Stimulated activated CD8-positive, alpha-beta memory T cell treated with anti-CD3 and anti-CD28 coated beads, Interleukin-2, amount 100 ng/mL, for 1 hour (primary cell): ENCODE data around the gene P3H2.
"Not testable (repeated sequence)": the region's sequence is repeated elsewhere in the genome, so short reads cannot be mapped to it uniquely, and the experiment has no call there.

ENCODE experiments used
- DNase-seq, 2 donors: peaks; one replicate each; pipeline ENCODE4 v3.0.0-alpha.2; 2020; ENCODE audit warnings: low read depth in 2 of 2

P3H2 gene

DNA sequence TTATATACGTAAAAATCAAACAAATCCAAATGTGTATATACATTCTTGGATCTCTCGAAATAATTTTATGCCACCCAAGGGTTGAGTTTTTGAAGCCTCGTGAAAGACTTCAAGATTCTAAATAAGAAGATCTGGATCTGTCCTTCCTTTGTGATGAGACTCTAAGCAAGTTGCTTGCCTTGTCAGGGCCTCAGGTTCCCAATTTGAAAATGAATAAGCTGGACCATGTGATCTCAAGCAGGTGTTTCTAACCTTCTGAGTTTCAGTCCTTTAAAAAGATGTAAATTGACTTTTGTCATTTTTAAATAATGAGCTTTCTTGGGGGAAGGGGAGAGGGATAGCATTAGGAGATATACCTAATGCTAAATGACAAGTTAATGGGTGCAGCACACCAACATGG is 137.1 kb downstream of the P3H2 start:
- no peak for DNase-seq

DNA sequence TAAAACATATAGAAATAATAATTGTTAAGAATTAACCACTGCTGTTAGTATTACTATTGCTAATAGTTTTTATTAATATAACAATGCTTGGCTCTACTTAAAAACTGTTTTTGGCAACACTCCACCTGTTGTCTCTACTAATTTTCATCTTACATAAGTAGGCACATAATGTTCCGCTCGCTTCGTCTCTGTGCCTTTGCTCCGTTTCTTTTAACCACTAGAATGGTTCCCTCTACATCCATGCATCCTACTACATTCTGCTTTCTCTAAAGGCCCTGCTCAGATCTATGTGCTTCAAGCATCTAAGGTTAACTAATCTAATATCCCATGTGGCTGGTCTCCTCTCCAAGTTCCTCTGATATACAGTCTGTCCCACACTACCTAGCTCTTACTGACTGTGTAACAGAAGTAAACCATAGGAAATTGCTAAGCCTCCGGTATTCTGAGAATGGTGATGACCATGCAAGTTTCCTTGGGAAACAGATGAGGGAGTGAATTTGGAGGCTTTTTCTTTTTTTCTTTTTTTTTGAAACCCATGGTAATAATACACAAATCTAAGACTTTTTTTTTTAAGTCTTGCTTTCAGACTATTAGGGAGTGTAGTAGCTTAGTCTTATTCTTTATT is 138.3 kb downstream of the P3H2 start:
- no peak for DNase-seq

DNA sequence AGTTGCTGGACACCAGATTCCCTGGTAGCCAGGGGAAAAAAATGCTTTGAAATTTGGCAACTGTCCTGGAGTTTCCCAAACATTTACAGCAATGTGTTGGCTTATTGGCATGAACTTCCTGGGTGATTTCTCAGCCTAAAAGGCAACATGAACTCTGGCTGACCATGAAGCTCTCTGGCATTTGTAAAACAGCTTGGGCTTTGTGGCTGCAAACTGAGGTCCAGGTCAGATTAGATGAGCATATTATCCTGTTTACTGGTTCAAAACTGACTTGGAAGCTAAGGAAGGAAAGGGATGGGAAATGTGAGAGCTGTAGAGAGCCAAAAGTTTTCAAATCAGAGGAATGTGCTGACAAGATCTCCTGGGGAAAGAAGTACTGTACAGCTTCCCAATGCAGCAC is 139.0 kb downstream of the P3H2 start:
- no peak for DNase-seq

- DNase-seq: no peak
These were observed 141.9 kb downstream of the P3H2 start for GRCh38 chr3:189978753-189979152.

GRCh38 chr3:189977174-189977573 is 143.5 kb downstream of the P3H2 start:
- DNase-seq: no peak

GRCh38 chr3:189975391-189975990 is 145.2 kb downstream of the P3H2 start:
- no peak for DNase-seq

- no peak for DNase-seq
These were observed 146.3 kb downstream of the P3H2 start for GRCh38 chr3:189974359-189974758.

- DNase-seq: no peak
These were observed 153.3 kb downstream of the P3H2 start for GRCh38 chr3:189967254-189967865.

GRCh38 chr3:189966843-189967242 is 153.9 kb downstream of the P3H2 start:
- DNase-seq: no peak

- DNase-seq: no peak
These were observed 155.9 kb downstream of the P3H2 start for GRCh38 chr3:189964623-189965332.

DNA sequence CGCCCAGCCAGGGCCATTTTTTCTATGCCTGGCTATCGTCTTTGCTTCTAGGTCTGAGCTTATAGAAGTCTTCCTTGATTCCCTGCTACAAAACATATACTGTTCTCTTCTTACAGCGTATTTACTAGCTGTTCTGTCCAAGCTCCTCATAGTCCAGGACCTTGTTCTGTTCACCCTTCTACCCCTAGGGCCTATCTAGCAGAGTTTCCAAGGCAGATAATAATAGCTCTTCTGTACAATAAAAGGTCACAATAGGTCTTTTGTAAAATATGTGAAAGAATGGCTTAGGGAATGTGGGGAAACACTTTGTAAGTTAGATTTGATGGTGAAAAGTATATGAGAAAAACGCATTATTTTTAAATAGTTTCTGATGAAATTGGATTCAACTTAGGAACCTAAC is 158.2 kb downstream of the P3H2 start:
- no peak for DNase-seq

GRCh38 chr3:189961522-189962161 is 159.1 kb downstream of the P3H2 start:
- DNase-seq: peak; percentile 28 to 35

DNA sequence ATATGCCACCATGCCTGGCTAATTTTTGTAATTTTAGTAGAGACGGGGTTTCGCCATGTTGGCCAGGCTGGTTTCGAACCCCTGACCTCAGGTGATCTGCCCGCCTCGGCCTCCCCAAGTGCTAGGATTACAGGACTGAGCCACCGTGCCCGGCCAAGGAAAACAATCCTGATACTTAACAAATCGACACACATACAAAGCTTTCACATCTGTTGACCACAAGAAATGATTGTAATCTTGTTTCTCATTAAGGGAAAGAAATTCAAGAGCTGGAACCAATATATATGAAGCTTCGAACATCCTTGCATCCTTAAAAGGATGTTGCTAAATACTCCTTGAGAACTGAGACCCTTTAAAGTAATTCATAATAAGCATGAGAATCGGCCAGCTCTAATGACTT is 159.6 kb downstream of the P3H2 start:
- not testable (repeated sequence) for DNase-seq

- no peak for DNase-seq
These were observed 165.7 kb downstream of the P3H2 start for GRCh38 chr3:189954733-189955665.

- DNase-seq: no peak
These were observed 167.1 kb downstream of the P3H2 start for GRCh38 chr3:189953551-189953950.

GRCh38 chr3:189952272-189952671 is 168.4 kb downstream of the P3H2 start:
- DNase-seq: no peak

DNA sequence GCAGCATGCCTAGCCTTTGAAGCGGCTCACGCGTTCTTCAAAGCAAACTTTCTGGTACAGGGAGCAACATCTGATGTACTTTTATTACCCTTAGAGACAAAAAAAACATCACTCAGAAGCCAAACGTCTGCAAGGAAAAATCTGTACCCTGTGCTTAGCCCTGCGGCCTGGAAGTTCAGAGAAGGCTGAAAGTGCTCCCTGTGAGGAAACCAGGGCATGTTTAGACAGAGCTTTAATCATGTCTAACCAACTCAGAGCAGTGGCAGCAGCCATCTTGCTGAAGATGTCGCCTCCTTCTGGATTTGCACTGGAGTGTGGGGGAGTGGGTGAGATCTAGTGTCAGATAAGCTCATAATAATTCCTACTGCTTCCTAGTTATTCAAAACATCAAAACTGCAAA is 170.4 kb downstream of the P3H2 start:
- DNase-seq: no peak

- no peak for DNase-seq
These were observed 171.1 kb downstream of the P3H2 start for GRCh38 chr3:189949580-189949979.

- no peak for DNase-seq
These were observed 172.0 kb downstream of the P3H2 start for GRCh38 chr3:189948724-189949045.

DNA sequence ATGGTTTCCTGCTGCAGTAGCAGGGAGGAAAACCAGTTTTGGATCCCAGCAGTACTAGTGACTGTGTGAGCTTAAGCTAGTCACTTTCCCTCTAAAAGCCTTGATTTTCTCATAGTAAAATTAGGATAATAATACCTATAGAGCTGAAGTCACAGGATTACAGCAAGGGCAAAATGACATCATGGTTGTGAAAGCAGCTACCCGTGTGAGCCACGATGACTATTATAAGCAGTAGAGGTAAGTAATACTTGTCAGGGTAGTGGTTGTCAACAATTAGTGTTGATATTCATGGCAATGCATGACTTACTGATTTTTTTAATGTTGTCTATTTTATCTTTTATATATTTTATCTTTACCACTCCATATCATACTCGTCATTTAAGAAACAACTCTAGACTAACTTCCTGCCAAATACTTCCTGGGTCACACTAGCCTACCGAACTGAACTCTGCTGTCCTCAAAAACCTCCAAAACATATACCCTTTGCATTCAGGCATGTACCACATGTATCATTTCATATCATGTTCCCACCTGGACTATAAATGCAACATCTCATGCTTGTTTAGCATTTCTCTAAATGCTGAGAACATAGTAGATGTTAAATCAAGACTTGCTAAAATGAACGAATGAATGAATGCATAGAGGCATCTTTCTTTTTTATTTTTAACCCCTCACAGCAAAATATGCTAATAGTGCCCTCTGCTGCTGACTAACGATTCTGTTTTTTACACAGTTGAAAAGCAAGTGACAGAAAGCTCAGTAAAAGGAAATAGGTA is 172.6 kb downstream of the P3H2 start:
- no peak for DNase-seq

DNA sequence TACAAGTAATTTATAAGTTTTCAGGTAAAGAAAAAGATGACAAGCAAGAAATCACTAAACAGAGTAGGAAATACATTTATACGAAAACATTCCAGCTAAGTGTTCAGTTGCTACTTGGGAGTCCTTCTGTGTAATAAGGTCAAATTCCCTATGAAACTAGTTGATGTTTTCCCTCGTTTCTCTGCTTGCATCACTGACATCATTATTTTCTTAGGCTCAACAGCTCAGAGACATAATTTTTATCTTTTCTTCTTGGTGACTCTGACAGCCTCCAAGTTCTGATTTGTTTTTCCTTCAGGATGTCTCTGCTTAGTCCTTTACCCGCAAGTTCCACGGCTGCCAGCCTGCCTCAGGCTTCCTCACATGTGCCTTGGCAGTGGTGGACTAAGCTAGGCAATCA is 173.6 kb downstream of the P3H2 start:
- no peak for DNase-seq
